Diencephalon (tissue), 1 donor: ENCODE results near the gene KCNT2. TPM values are rescaled to one million over a fixed set of nuclear protein-coding genes. Genes with fewer than 3 reads are reported as not detected.

Source experiments
- small RNA-seq: library from RNA; depleted of rRNA; stranded (forward); fragments of <200 nt; gene quantifications from one replicate; pipeline ENCODE3, GENCODE V24; 2014
- total RNA-seq: library from RNA; depleted of rRNA; stranded (reverse); fragments of >200 nt; gene quantifications from one replicate; pipeline ENCODE4 v1.2.3, GENCODE V29; 2014

KCNT2 gene
- 32.8 TPM for total RNA-seq

DNA sequence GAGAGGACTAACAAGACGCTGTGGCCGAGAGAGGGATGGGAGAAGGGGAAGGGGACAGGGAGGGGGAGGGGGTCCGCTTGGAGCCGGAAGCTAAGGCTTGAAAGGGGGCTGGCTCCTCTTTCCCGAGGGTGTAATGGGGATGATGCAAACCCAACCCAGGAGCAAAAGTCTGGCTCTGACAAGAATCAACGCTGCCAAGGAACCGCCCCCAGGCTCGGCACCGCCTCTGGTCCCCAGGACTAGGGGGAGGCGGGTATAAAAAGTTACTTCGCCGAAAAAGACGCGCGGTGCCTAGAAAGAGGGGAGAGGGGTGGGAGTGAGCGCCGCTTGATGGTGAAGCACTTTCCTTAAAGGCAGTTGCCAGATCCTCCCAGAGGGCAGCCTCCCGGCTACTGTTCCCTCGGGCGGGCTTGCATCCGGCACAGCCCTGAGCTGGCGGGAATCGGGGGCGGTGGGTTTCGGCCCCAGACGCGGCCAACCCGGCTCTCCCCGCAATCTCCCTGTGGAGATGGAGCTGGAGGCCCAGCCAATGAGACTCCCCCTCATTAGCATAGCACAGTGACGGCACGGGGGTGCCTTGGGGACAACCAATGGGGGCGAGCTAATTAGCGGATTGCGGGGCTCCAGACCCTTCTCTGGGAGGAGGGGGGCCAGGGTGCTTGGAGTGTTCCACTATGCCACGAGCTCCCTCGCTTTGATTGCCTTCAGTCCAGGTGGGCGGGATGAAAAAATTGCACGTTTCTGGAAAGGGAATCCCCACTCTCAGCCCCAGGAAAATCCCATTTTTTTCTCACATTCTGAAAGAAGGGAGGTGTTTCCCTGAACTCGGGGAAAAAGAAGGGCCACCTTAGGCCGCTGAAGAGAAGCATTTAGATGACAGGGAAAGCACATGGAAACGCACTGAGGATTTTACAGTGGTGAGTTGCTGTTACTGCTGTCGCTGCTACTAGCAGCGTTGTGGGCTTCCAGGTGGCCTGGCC is at the start of gene KCNT2:
Gene KCNT2 (minus strand): TSS at position 51 of the 980 bp plus-strand sequence. CDS start 131 bp downstream, outside the sequence.

DNA sequence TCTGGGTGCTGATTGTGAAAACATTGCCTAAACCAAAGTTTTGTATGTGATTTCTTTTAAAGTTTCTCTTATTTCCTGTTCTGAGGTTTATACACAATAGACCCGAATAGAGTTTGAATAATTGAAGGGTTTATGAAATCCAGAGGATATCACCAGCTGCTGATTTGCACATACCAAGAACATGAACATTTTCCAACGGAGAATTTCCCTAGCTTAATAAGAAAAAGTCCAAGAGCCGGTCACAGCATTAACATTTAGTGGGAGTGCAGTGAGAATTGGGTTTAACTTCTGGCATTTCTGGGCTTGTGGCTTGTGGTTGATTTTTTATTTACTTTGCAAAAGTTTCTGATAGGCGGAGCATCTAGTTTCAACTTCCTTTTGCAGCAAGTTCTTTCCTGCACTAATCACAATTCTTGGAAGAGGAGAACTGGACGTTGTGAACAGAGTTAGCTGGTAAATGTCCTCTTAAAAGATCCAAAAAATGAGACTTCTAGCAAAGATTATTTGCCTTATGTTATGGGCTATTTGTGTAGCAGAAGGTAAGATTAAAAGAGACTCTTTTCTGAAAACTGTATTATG is 43.5 kb upstream of the KCNT2 start, which contains the start of gene CFH:
Gene CFH (plus strand): TSS at position 407 of the 579 bp plus-strand sequence. CDS start 75 bp downstream, at position 482.

Small RNA genes within 50 kb of the gene (small RNA-seq; reads per million reads assigned to genes)
- gene MIR4735: not detected

Other genes with a start within 250 kb of the KCNT2 start
- gene CFH, start 43.6 kb upstream of the KCNT2 start, total RNA-seq: 12.2 TPM
- gene CFHR3, start 166.4 kb upstream of the KCNT2 start, total RNA-seq: not detected
- 2.5 TPM for gene CFHR1, start 211.3 kb upstream of the KCNT2 start, total RNA-seq